WTC11 (cell line): ENCODE results near the gene KCNJ13.

Experiments used
- CTCF ChIP-seq: fragments of 200-600 bp; IDR thresholded peaks from 2 replicates; pipeline ENCODE4 v1.8.0; 2022; ENCODE audit warnings: antibody characterized with exemption
- EMX1 ChIP-seq: fragments of 250-450 bp; sonication (Bioruptor Pico); IDR thresholded peaks from 2 replicates; pipeline ENCODE4 v1.8.0; 2021; ENCODE audit warnings: mild to moderate bottlenecking
- GABPB1 ChIP-seq: sonication (generic); formaldehyde crosslinking; IDR thresholded peaks from 2 replicates; pipeline ENCODE4 v1.8.1; 2023; ENCODE audit warnings: mild to moderate bottlenecking, missing genetic modification reagents
- TP53 ChIP-seq: sonication (generic); formaldehyde crosslinking; IDR thresholded peaks from 2 replicates; pipeline ENCODE4 v1.8.1; 2023; ENCODE audit warnings: mild to moderate bottlenecking, missing genetic modification reagents
- ZBTB43 ChIP-seq: sonication (generic); formaldehyde crosslinking; IDR thresholded peaks from 2 replicates; pipeline ENCODE4 v1.8.1; 2023; ENCODE audit warnings: mild to moderate bottlenecking, missing genetic modification reagents
- ZSCAN18 ChIP-seq: fragments of 250-450 bp; sonication (Bioruptor Pico); IDR thresholded peaks from 2 replicates; pipeline ENCODE4 v2.1.2; 2022; ENCODE audit warnings: mild to moderate bottlenecking, moderate library complexity

- no peak for TF ChIP-seq CTCF
- TF ChIP-seq ZBTB43 (CRISPR knock-in tag) = no peak
- no peak for TF ChIP-seq ZSCAN18
- TF ChIP-seq EMX1 (CRISPR knock-in tag) = no peak
- TF ChIP-seq GABPB1 (CRISPR knock-in tag) = no peak
- TF ChIP-seq TP53 (CRISPR knock-in tag) = no peak
These were observed at the start of gene KCNJ13 for GRCh38 chr2:232776435-232776834.
